Hematopoietic multipotent progenitor cell treated with erythropoietin and hydrocortisone succinate and interleukin-3 and kit ligand, for 4 days (in vitro differentiated cells): Measurements from ENCODE around the gene CCDC192.
A peak's percentile ranks its signal among the peaks of the same experiment; 100 is the strongest.
"Not testable (repeated sequence)": the region's sequence is repeated elsewhere in the genome, so short reads cannot be mapped to it uniquely, and the experiment has no call there.

ENCODE experiments used
- DNase-seq: peaks from one replicate; pipeline ENCODE4 v3.0.0-alpha.2; 2015

CCDC192 gene

GRCh38 chr5:127813633-127814587 is 110.7 kb downstream of the CCDC192 start:
- no peak for DNase-seq

- DNase-seq: no peak
Observed at GRCh38 chr5:127814588-127814973, 111.4 kb downstream of the CCDC192 start.

GRCh38 chr5:127820910-127821553 is 117.8 kb downstream of the CCDC192 start:
- DNase-seq: peak; percentile 38

GRCh38 chr5:127821896-127822295 is 118.7 kb downstream of the CCDC192 start:
- DNase-seq: no peak

GRCh38 chr5:127824126-127824525 is 120.9 kb downstream of the CCDC192 start:
- DNase-seq: no peak

- no peak for DNase-seq
Observed at GRCh38 chr5:127826011-127826410, 122.8 kb downstream of the CCDC192 start.

GRCh38 chr5:127827451-127827850 is 124.3 kb downstream of the CCDC192 start:
- no peak for DNase-seq

GRCh38 chr5:127830157-127830556 is 127.0 kb downstream of the CCDC192 start:
- no peak for DNase-seq

GRCh38 chr5:127830829-127831598 is 127.8 kb downstream of the CCDC192 start:
- no peak for DNase-seq

- no peak for DNase-seq
Observed at GRCh38 chr5:127832067-127832466, 128.9 kb downstream of the CCDC192 start.

- peak; percentile 46 for DNase-seq
Observed at GRCh38 chr5:127834094-127834531, 130.9 kb downstream of the CCDC192 start.

- DNase-seq: no peak
Observed at GRCh38 chr5:127834554-127834953, 131.4 kb downstream of the CCDC192 start.

- DNase-seq: peak; percentile 41
Observed at GRCh38 chr5:127838661-127839060, 135.5 kb downstream of the CCDC192 start.

GRCh38 chr5:127839072-127839471 is 135.9 kb downstream of the CCDC192 start:
- no peak for DNase-seq

GRCh38 chr5:127839496-127840197 is 136.5 kb downstream of the CCDC192 start:
- no peak for DNase-seq

GRCh38 chr5:127840198-127840524 is 137.0 kb downstream of the CCDC192 start:
- peak; percentile 70 for DNase-seq

- no peak for DNase-seq
Observed at GRCh38 chr5:127840809-127841208, 137.6 kb downstream of the CCDC192 start.

- DNase-seq: no peak
Observed at GRCh38 chr5:127844581-127845021, 141.4 kb downstream of the CCDC192 start.

GRCh38 chr5:127846884-127847283 is 143.7 kb downstream of the CCDC192 start:
- DNase-seq: no peak

- not testable (repeated sequence) for DNase-seq
Observed at GRCh38 chr5:127847641-127848040, 144.4 kb downstream of the CCDC192 start.

GRCh38 chr5:127848098-127848497 is 144.9 kb downstream of the CCDC192 start:
- no peak for DNase-seq

- DNase-seq: no peak
Observed at GRCh38 chr5:127849408-127849807, 146.2 kb downstream of the CCDC192 start.

- no peak for DNase-seq
Observed at GRCh38 chr5:127849891-127850290, 146.7 kb downstream of the CCDC192 start.
